OCI-LY3 (cell line): ENCODE measurements around the gene FAM25A.
"Not testable (repeated sequence)": the region's sequence is repeated elsewhere in the genome, so short reads cannot be mapped to it uniquely, and the experiment has no call there.

ENCODE experiments used
- EZH2phosphoT487 ChIP-seq: fragments of 200-600 bp; shearing (Covaris generic); IDR thresholded peaks from 2 replicates; pipeline ENCODE4 v1.6.1; 2018; ENCODE audit warnings: antibody characterized with exemption, mixed run types, low read depth
- TF ChIP-seq, protein P1 (sequence below): fragments of 200-600, 300-600 bp; sonication (generic); IDR thresholded peaks from 2 replicates; pipeline ENCODE4 v1.5.1; 2014; ENCODE audit warnings: antibody characterized with exemption, low read length, low read depth

DNA sequence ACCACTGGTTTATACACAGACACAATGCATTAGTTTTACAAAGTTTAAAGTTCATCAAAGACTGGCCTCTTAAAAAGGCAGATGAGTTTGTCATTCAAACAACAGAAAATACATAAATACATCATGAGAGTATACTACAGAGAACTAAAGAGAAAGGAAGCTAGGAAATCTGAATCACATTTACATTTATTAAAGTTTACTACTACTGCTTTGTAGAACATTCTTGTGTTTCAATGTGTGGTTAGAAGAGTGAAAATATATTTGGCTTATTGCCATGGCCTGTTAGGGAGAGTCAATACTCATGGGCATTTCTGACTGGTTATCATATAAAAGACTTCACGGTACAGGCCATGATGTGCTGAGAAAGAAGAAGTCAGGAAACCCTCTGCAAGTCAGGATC lies 13.0 kb upstream of the FAM25A start:
- TF ChIP-seq, protein P1, sequence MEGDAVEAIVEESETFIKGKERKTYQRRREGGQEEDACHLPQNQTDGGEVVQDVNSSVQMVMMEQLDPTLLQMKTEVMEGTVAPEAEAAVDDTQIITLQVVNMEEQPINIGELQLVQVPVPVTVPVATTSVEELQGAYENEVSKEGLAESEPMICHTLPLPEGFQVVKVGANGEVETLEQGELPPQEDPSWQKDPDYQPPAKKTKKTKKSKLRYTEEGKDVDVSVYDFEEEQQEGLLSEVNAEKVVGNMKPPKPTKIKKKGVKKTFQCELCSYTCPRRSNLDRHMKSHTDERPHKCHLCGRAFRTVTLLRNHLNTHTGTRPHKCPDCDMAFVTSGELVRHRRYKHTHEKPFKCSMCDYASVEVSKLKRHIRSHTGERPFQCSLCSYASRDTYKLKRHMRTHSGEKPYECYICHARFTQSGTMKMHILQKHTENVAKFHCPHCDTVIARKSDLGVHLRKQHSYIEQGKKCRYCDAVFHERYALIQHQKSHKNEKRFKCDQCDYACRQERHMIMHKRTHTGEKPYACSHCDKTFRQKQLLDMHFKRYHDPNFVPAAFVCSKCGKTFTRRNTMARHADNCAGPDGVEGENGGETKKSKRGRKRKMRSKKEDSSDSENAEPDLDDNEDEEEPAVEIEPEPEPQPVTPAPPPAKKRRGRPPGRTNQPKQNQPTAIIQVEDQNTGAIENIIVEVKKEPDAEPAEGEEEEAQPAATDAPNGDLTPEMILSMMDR = not testable (repeated sequence)
- not testable (repeated sequence) for TF ChIP-seq EZH2phosphoT487
